Panc1 (cell line): ENCODE data around the gene TOGARAM2.

Source experiments
- CTCF ChIP-seq: fragments of 450-650 bp; IDR thresholded peaks from 2 replicates; pipeline ENCODE4 v1.5.1; 2017; ENCODE audit warnings: mild to moderate bottlenecking
- POLR2AphosphoS5 ChIP-seq: IDR thresholded peaks from 2 replicates; pipeline ENCODE4 v1.6.1; 2012; ENCODE audit warnings: mild to moderate bottlenecking, low read depth, low read length, moderate library complexity
- REST ChIP-seq, 2 experiments: IDR thresholded peaks; 2 replicates each; pipeline ENCODE4 v1.6.1; 2011 to 2012; ENCODE audit warnings: low read depth in 2 of 2, control low read depth in 1 of 2, low read length in 1 of 2, mild to moderate bottlenecking in 1 of 2, moderate library complexity in 1 of 2; ENCODE audit not compliant: insufficient read depth in 1 of 2
- SIN3A ChIP-seq: IDR thresholded peaks from 2 replicates; pipeline ENCODE4 v1.6.1; 2012; ENCODE audit warnings: low read depth, mild to moderate bottlenecking, low read length, moderate library complexity, borderline replicate concordance; ENCODE audit not compliant: insufficient read depth

DNA sequence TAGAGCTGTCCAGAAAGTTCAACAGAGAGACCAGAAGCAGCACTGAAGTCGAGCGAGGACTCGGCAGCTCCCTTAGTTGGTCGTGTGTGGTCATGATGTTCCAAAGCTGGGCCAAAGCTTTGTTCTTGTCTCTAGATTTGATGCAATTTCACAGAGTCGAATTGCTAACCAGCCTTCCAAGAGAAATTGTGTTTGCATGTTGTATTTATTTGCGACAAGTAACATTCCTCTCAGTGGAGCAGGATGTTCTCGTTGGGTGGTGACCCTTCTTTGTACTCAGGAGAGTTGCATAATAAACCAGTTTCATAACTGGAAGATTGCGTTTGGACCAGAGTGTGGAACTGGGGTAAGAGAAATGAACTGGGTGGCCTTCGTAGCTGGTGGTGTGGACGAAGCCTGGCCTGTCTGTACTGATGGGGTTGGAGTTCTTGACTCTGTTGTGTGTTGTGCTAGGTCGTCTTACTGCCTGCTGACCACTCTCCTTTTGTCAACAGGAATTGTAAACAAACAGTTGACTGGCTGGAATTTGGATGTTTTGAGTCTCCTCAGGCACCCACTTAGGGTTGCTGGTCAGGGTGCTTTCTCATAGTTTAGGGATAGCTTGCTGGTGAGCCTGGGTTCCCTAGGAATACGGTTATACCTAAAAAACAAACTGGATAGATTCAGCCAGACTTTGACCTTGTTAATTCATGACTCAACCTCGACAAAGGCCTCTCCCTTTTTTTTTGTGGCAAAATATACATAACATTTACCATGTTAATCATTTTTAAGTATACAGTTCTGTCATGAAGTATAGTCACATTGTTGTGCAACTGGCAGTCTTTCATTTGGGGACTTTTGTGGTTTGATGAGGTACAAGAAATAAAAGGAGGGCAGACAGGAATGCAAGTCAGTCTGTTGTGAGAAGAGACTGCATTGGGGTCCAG lies 28.9 kb upstream of the TOGARAM2 start:
- TF ChIP-seq CTCF, result no peak
- no peak for TF ChIP-seq POLR2AphosphoS5
- no peak for TF ChIP-seq REST (IDR thresholded peaks at IDR 0.05; ENCODE audit: insufficient read depth in 1 of 2, low read depth in 2 of 2, low read length in 1 of 2)
- no peak for TF ChIP-seq SIN3A
